T-cell (primary cell): ENCODE results near the gene PSMC2. TPM values are rescaled to one million over a fixed set of nuclear protein-coding genes. Genes with fewer than 3 reads are reported as not detected.

ENCODE experiments used
- ATAC-seq, 4 experiments: fragments of 200-7000 bp in 3 of 4; fragments of 150-1000 bp in 1 of 4; cut with Tn5 transposase; replicated peaks in 1 of 4; 1 replicate in 3 of 4; 2 replicates in 1 of 4; pipeline ENCODE4 v1.10.0; 2021; ENCODE audit warnings: moderate library complexity in 3 of 4, mild to moderate bottlenecking in 2 of 4, moderate number of reproducible peaks in 1 of 4
- CTCF ChIA-PET, 2 donors: fragments of 300-600 bp; sonication (Branson Sonifier 250); formaldehyde crosslinking; loops; one replicate each; lab custom pipeline; 2022; ENCODE audit warnings: antibody characterized with exemption in 2 of 2; lab: Charles Lee
- POLR2A ChIA-PET, 2 donors: fragments of 300-600 bp; sonication (Branson Sonifier 250); formaldehyde crosslinking; loops; one replicate each; lab custom pipeline; 2022; ENCODE audit warnings: antibody characterized with exemption in 2 of 2; lab: Charles Lee
- DNase-seq, 35 experiments: peaks; one replicate each; pipeline versions ENCODE4 v3.0.0 to v3.0.0-alpha.2; 2013 to 2023
- H3K27ac ChIP-seq: one replicate; pipeline ENCODE4 v1.5.1; 2013; ENCODE audit warnings: low read length
- H3K27me3 ChIP-seq, 2 experiments: replicated peaks in 1 of 2; 1 replicate in 1 of 2; 2 replicates in 1 of 2; pipeline versions ENCODE4 v1.6.1 to v1.7.0; 2013; ENCODE audit warnings: low read length in 1 of 2, mixed read lengths in 1 of 2; ENCODE audit not compliant: control insufficient read depth in 2 of 2, insufficient read depth in 2 of 2; ENCODE audit errors: extremely low read depth in 1 of 2
- H3K36me3 ChIP-seq, 2 donors: 1 replicate in 1 of 2; 2 replicates in 1 of 2; pipeline versions ENCODE4 v1.6.1 to v1.7.0; 2013; ENCODE audit warnings: low read length in 1 of 2; ENCODE audit not compliant: control insufficient read depth in 2 of 2, insufficient read depth in 1 of 2; ENCODE audit errors: extremely low read depth in 1 of 2
- H3K4me1 ChIP-seq, 2 experiments: 1 replicate in 1 of 2; 2 replicates in 1 of 2; pipeline versions ENCODE4 v1.6.1 to v1.7.0; 2013; ENCODE audit warnings: low read length in 2 of 2, mixed read lengths in 1 of 2; ENCODE audit not compliant: insufficient read depth in 2 of 2, control insufficient read depth in 1 of 2; ENCODE audit errors: extremely low read depth in 1 of 2
- H3K4me3 ChIP-seq, 2 donors: 1 replicate in 1 of 2; 2 replicates in 1 of 2; pipeline versions ENCODE4 v1.5.1 to v1.7.0; 2013; ENCODE audit warnings: mild to moderate bottlenecking in 2 of 2, low read length in 1 of 2, moderate library complexity in 1 of 2; ENCODE audit not compliant: control insufficient read depth in 1 of 2; ENCODE audit errors: extremely low read depth in 1 of 2
- H3K9me3 ChIP-seq: 2 replicates; pipeline ENCODE4 v1.7.0; 2013
- H3K27ac Mint-ChIP-seq, 2 donors: one replicate each; pipeline ENCODE4 v1.8.0; 2020 to 2021; ENCODE audit warnings: mild to moderate bottlenecking in 2 of 2, mixed read lengths in 2 of 2
- H3K27me3 Mint-ChIP-seq, 2 donors: one replicate each; pipeline ENCODE4 v1.8.0; 2021 to 2022; ENCODE audit warnings: mixed read lengths in 2 of 2
- H3K36me3 Mint-ChIP-seq: one replicate; pipeline ENCODE4 v1.8.0; 2021; ENCODE audit warnings: mixed read lengths
- H3K4me1 Mint-ChIP-seq, 3 donors: one replicate each; pipeline ENCODE4 v1.8.0; 2020 to 2022; ENCODE audit warnings: mixed read lengths in 3 of 3, mild to moderate bottlenecking in 1 of 3
- H3K4me3 Mint-ChIP-seq, 3 donors: one replicate each; pipeline ENCODE4 v1.8.0; 2020 to 2022; ENCODE audit warnings: mild to moderate bottlenecking in 3 of 3, mixed read lengths in 3 of 3, moderate library complexity in 3 of 3
- H3K9me3 Mint-ChIP-seq, 3 donors: one replicate each; pipeline ENCODE4 v1.8.0; 2020 to 2022; ENCODE audit warnings: mixed read lengths in 3 of 3
- WGBS: methylation state at CpG from one replicate; pipeline ENCODE4 v1.1.5; 2013; ENCODE audit warnings: missing lambda C conversion rate; ENCODE audit not compliant: insufficient coverage; 5-methylcytosine and 5-hydroxymethylcytosine counted together
- total RNA-seq, 35 experiments: library from RNA in 6 of 35; stranded (reverse) in 6 of 35; fragments of 120-200 nt in 1 of 35; gene quantifications; one replicate each; pipeline versions ENCODE4 v1.2.1 to v1.2.4 and lab custom pipeline; 2013 to 2026

The PSMC2 gene
- total RNA-seq (10 to 100 TPM; 61.8 to 72.6 (median 66.6) TPM), total RNA-seq (lab: John Stamatoyannopoulos, UW) (56.9 to 355 (median 82.2) reads per million in 29 experiments)
- 89.9 TPM for total RNA-seq (2013)

- peaks cover 0 to 13% of the 10 kb centered on the region in 2 donors for H3K36me3 ChIP-seq
- H3K9me3 ChIP-seq = no peaks in the 10 kb centered on the region
- H3K27ac ChIP-seq = peak within 1 kb of the TSS; percentile 92
- H3K27ac Mint-ChIP-seq = peak within 1 kb of the TSS; percentile 94 to 98
- H3K27me3 ChIP-seq = no peaks in the 10 kb centered on the region
- peaks cover 71 to 76% (median 73%) of the 10 kb centered on the region in 3 donors for H3K4me1 Mint-ChIP-seq
- no peaks in the 10 kb centered on the region for H3K9me3 Mint-ChIP-seq
- peaks cover 11% of the 10 kb centered on the region for H3K36me3 Mint-ChIP-seq
- peak within 1 kb of the TSS; percentile 96 for H3K4me3 ChIP-seq
- H3K4me1 ChIP-seq = peaks cover 19 to 26% of the 10 kb centered on the region in 2 experiments
- H3K4me3 Mint-ChIP-seq = peak within 1 kb of the TSS; percentile 90 to 100 (median 95)
- ATAC-seq (peak; percentile 59 to 67 (median 66)), DNase-seq (peak; percentile 69 to 92 (median 79))
- ChIA-PET CTCF (interaction anchor here (0.6 to 1.0 kb wide), 3 partner anchors 49 to 1569 kb away, joined by 3 to 6 read pairs (median 5); partner anchors contain the start of gene PMPCB (in 1 of the 2)), POLR2A (no interaction called here)
- no peaks in the 10 kb centered on the region for H3K27me3 Mint-ChIP-seq
- WGBS = 0% methylated on average over 19 of the region's 25 CpGs
Observed at GRCh38 chr7:103347507-103348267, at the start of gene PSMC2. Gene PSMC2 (plus strand): TSS chr7:103347643. CDS start chr7:103347712, 69 bp downstream.

- Histone ChIP-seq H3K4me3 (peak overlapping the region; percentile 80 to 89), H3K9me3 (no peaks in the 10 kb centered on the region), H3K27me3 (no peaks in the 10 kb centered on the region), H3K27ac (peak overlapping the region; percentile 86), H3K36me3 (peaks cover 8 to 33% of the 10 kb centered on the region in 2 donors), H3K4me1 (peaks cover 9 to 16% of the 10 kb centered on the region in 2 experiments)
- WGBS = 0% methylated on average over 4 of the region's 7 CpGs
- Mint-ChIP-seq H3K36me3 (peaks cover 19% of the 10 kb centered on the region), H3K27ac (peak overlapping the region; percentile 80 to 93), H3K4me3 (peak overlapping the region; percentile 88 to 91 (median 91)), H3K4me1 (peaks cover 34 to 43% (median 42%) of the 10 kb centered on the region in 3 donors), H3K9me3 (no peaks in the 10 kb centered on the region), H3K27me3 (no peaks in the 10 kb centered on the region)
- ChIA-PET POLR2A (interaction anchor here in 1 of 2 donors (0.9 kb wide), 1 partner anchor 9 kb away, joined by 3 read pairs; no protein-coding TSS in a partner anchor), CTCF (interaction anchor here in 1 of 2 donors (0.9 to 1.0 kb wide), 2 partner anchors 8 to 50 kb away, joined by 3 to 5 read pairs; partner anchors contain the start of gene PSMC2)
- ATAC-seq = no peak
- DNase-seq = no peak
Observed at GRCh38 chr7:103297837-103298179, 49.6 kb upstream of the PSMC2 start.

- no peaks in the 10 kb centered on the region for H3K9me3 ChIP-seq
- POLR2A ChIA-PET = interaction anchor here in 1 of 2 donors (1.2 kb wide), 1 partner anchor 13 kb away, joined by 5 read pairs; no protein-coding TSS in a partner anchor
- no peak overlapping the region for H3K27ac ChIP-seq
- no peaks in the 10 kb centered on the region for H3K27me3 Mint-ChIP-seq
- peaks cover 8 to 50% of the 10 kb centered on the region in 2 donors for H3K36me3 ChIP-seq
- no peak for ATAC-seq
- no peak overlapping the region for H3K4me3 Mint-ChIP-seq
- 60% methylated on average over 1 of the region's 6 CpGs for WGBS
- DNase-seq = no peak
- H3K4me3 ChIP-seq = no peak overlapping the region
- no peaks in the 10 kb centered on the region for H3K27me3 ChIP-seq
- peaks cover 9 to 16% of the 10 kb centered on the region in 2 experiments for H3K4me1 ChIP-seq
- H3K36me3 Mint-ChIP-seq = peaks cover 29% of the 10 kb centered on the region
- no peak overlapping the region for H3K27ac Mint-ChIP-seq
- CTCF ChIA-PET = no interaction called here
- peaks cover 36 to 47% (median 46%) of the 10 kb centered on the region in 3 donors for H3K4me1 Mint-ChIP-seq
- H3K9me3 Mint-ChIP-seq = no peaks in the 10 kb centered on the region
Observed at GRCh38 chr7:103299660-103300059, 47.8 kb upstream of the PSMC2 start.

GRCh38 chr7:103301441-103301840, 46.0 kb upstream of the PSMC2 start:
- no peak for ATAC-seq
- ChIA-PET POLR2A (no interaction called here), CTCF (interaction anchor here in 1 of 2 donors (0.6 to 0.9 kb wide), 2 partner anchors 21 to 239 kb away, joined by 3 to 4 read pairs; no protein-coding TSS in a partner anchor)
- Mint-ChIP-seq H3K36me3 (peaks cover 38% of the 10 kb centered on the region), H3K27ac (no peak overlapping the region), H3K4me1 (peaks cover 34 to 49% (median 48%) of the 10 kb centered on the region in 3 donors), H3K27me3 (no peaks in the 10 kb centered on the region), H3K9me3 (no peaks in the 10 kb centered on the region), H3K4me3 (no peak overlapping the region)
- peaks cover 8 to 66% of the 10 kb centered on the region in 2 donors for H3K36me3 ChIP-seq
- peaks cover 9 to 16% of the 10 kb centered on the region in 2 experiments for H3K4me1 ChIP-seq
- H3K27me3 ChIP-seq = no peaks in the 10 kb centered on the region
- no peak for DNase-seq
- H3K27ac ChIP-seq = no peak overlapping the region
- H3K9me3 ChIP-seq = no peaks in the 10 kb centered on the region
- H3K4me3 ChIP-seq = no peak overlapping the region
- WGBS = 60% methylated on average over 1 of the region's 2 CpGs

- H3K27me3 Mint-ChIP-seq = no peaks in the 10 kb centered on the region
- Histone ChIP-seq H3K4me3 (no peak overlapping the region), H3K36me3 (peaks cover 5 to 93% of the 10 kb centered on the region in 2 donors), H3K27me3 (no peaks in the 10 kb centered on the region), H3K27ac (no peak overlapping the region), H3K4me1 (no peaks in the 10 kb centered on the region), H3K9me3 (no peaks in the 10 kb centered on the region)
- no peak for DNase-seq
- ChIA-PET POLR2A (interaction anchor here in 1 of 2 donors (0.9 kb wide), 1 partner anchor 10 kb away, joined by 3 read pairs; no protein-coding TSS in a partner anchor), CTCF (no interaction called here)
- ATAC-seq = no peak
- H3K9me3 Mint-ChIP-seq = no peaks in the 10 kb centered on the region
- peaks cover 7 to 12% (median 9%) of the 10 kb centered on the region in 3 donors for H3K4me1 Mint-ChIP-seq
- WGBS = no CpG with 5 or more reads among the region's 3 CpGs
- peak overlapping the region in 1 of 2 donors; percentile 11 for H3K27ac Mint-ChIP-seq
- H3K4me3 Mint-ChIP-seq = no peak overlapping the region
- peaks cover 41% of the 10 kb centered on the region for H3K36me3 Mint-ChIP-seq
Observed at GRCh38 chr7:103307503-103308231, 39.8 kb upstream of the PSMC2 start.

GRCh38 chr7:103314852-103315251, 32.6 kb upstream of the PSMC2 start:
- DNase-seq = no peak
- peak overlapping the region in 1 of 2 donors; percentile 55 for H3K27ac Mint-ChIP-seq
- no peaks in the 10 kb centered on the region for H3K4me1 ChIP-seq
- H3K27me3 ChIP-seq = no peaks in the 10 kb centered on the region
- no peaks in the 10 kb centered on the region for H3K27me3 Mint-ChIP-seq
- POLR2A ChIA-PET = interaction anchor here (0.6 to 0.7 kb wide), 2 partner anchors 10 to 20 kb away, joined by 3 to 4 read pairs; no protein-coding TSS in a partner anchor
- no peak overlapping the region for H3K27ac ChIP-seq
- no peak overlapping the region for H3K4me3 ChIP-seq
- CTCF ChIA-PET = interaction anchor here in 1 of 2 donors (0.6 kb wide), 1 partner anchor 12 kb away, joined by 4 read pairs; no protein-coding TSS in a partner anchor
- WGBS = no CpG with 5 or more reads among the region's 2 CpGs
- peaks cover 13 to 95% of the 10 kb centered on the region in 2 donors for H3K36me3 ChIP-seq
- H3K36me3 Mint-ChIP-seq = peaks cover 66% of the 10 kb centered on the region
- H3K4me1 Mint-ChIP-seq = peaks cover 0 to 4% (median 1%) of the 10 kb centered on the region in 3 donors
- no peak overlapping the region for H3K4me3 Mint-ChIP-seq
- H3K9me3 ChIP-seq = no peaks in the 10 kb centered on the region
- H3K9me3 Mint-ChIP-seq = no peaks in the 10 kb centered on the region
- ATAC-seq = no peak
